HG03521 (cell line): ENCODE results near the gene C13orf42.

ENCODE experiments used
- ATAC-seq: cut with Tn5 transposase; IDR thresholded peaks from one replicate; pipeline ENCODE4 v1.9.1; 2021; ENCODE audit warnings: mild to moderate bottlenecking, moderate library complexity; ENCODE audit not compliant: unreplicated experiment

Gene C13orf42

GRCh38 chr13:51035978-51036377 is 75.1 kb downstream of the C13orf42 start:
- ATAC-seq = no peak

GRCh38 chr13:51035469-51035868 is 75.6 kb downstream of the C13orf42 start:
- ATAC-seq = no peak

- ATAC-seq = no peak
Observed at GRCh38 chr13:51034906-51035305, 76.2 kb downstream of the C13orf42 start.

GRCh38 chr13:51033421-51034185 is 77.5 kb downstream of the C13orf42 start:
- ATAC-seq = no peak

- no peak for ATAC-seq
Observed at GRCh38 chr13:51032831-51033230, 78.2 kb downstream of the C13orf42 start.
